Testis (tissue), 5 donors: ENCODE results near the gene ATG7. TPM values are rescaled to one million over a fixed set of nuclear protein-coding genes. Genes with fewer than 3 reads are reported as not detected.

Source experiments
- DNase-seq: peaks from one replicate; pipeline ENCODE4 v3.0.0-alpha.2; 2019
- H3K27ac ChIP-seq, 2 donors: fragments of 200-600 bp; sonication (generic); one replicate each; pipeline ENCODE4 v1.5.1; 2019
- H3K27me3 ChIP-seq: fragments of 200-600 bp; sonication (generic); one replicate; pipeline ENCODE4 v1.5.1; 2019
- H3K36me3 ChIP-seq: fragments of 200-600 bp; sonication (generic); one replicate; pipeline ENCODE4 v1.5.1; 2017; ENCODE audit warnings: low read depth; ENCODE audit errors: missing control alignments
- H3K4me1 ChIP-seq: fragments of 200-600 bp; sonication (generic); one replicate; pipeline ENCODE4 v1.5.1; 2019
- H3K4me3 ChIP-seq, 2 donors: fragments of 200-600 bp; sonication (generic); one replicate each; pipeline ENCODE4 v1.5.1; 2017 to 2019
- H3K9me3 ChIP-seq: fragments of 200-600 bp; sonication (generic); one replicate; pipeline ENCODE4 v1.5.1; 2017
- POLR2A ChIP-seq: fragments of 450-650 bp; IDR thresholded peaks from one replicate; pipeline ENCODE4 v1.6.1; 2017; ENCODE audit warnings: antibody characterized with exemption, mild to moderate bottlenecking, moderate library complexity
- WGBS, 2 donors: methylation state at CpG; one replicate each; pipeline ENCODE4 v1.1.5; 2018; 5-methylcytosine and 5-hydroxymethylcytosine counted together
- intact Hi-C: fragments of 100-400 bp; cut with DNase I; formaldehyde crosslinking; loops from one replicate; pipeline ENCODE4 v1.15.1; 2023; ENCODE audit warnings: low total_unique reads
- long read RNA-seq, 2 donors: transcript quantifications; one replicate each; lab custom pipeline, GENCODE V29; 2026
- polyA plus RNA-seq: library from polyadenylated mRNA; stranded (reverse); fragments of 350-450 nt; fragmentation: Illumina TruSeq; extraction: RNeasy Lipid Tissue Mini Kit (QIAGEN cat#74804); gene quantifications from one replicate; pipeline ENCODE4 v1.2.3, GENCODE V29; 2014; ENCODE audit warnings: low read depth, low replicate concordance; ENCODE audit not compliant: insufficient read depth
- total RNA-seq, 2 donors: library from RNA; depleted of rRNA; stranded (reverse); fragments of >200 nt; gene quantifications; one replicate each; pipeline ENCODE4 v1.2.3, GENCODE V29; 2016
- TF ChIP-seq, protein P1 (sequence below), 3 experiments: fragments of 450-650 bp in 2 of 3; fragments of 200-600 bp in 1 of 3; sonication (generic) in 1 of 3; IDR thresholded peaks; one replicate each; pipeline ENCODE4 v1.5.1; 2016 to 2019; ENCODE audit warnings: antibody characterized with exemption in 3 of 3, mild to moderate bottlenecking in 2 of 3, moderate library complexity in 1 of 3

Gene ATG7, protein sequence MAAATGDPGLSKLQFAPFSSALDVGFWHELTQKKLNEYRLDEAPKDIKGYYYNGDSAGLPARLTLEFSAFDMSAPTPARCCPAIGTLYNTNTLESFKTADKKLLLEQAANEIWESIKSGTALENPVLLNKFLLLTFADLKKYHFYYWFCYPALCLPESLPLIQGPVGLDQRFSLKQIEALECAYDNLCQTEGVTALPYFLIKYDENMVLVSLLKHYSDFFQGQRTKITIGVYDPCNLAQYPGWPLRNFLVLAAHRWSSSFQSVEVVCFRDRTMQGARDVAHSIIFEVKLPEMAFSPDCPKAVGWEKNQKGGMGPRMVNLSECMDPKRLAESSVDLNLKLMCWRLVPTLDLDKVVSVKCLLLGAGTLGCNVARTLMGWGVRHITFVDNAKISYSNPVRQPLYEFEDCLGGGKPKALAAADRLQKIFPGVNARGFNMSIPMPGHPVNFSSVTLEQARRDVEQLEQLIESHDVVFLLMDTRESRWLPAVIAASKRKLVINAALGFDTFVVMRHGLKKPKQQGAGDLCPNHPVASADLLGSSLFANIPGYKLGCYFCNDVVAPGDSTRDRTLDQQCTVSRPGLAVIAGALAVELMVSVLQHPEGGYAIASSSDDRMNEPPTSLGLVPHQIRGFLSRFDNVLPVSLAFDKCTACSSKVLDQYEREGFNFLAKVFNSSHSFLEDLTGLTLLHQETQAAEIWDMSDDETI
- 10 to 100 TPM; 86.0 to 95.4 TPM for total RNA-seq
- 52.9 TPM for polyA plus RNA-seq
- long read RNA-seq, donor 1, full-length matches to known transcripts, result 4 of 13 reads
- long read RNA-seq, donor 1, partial matches to known transcripts, result 9 of 13 reads
- long read RNA-seq, donor 1, other reads (novel, unspliced or antisense), result 0 of 13 reads
- long read RNA-seq, donor 2, result 0 reads

- intact Hi-C loops, result no loop called here
- Histone ChIP-seq H3K4me3 (peak within 1 kb of the TSS; percentile 81 to 98), H3K4me1 (peaks cover 7% of the 10 kb centered on the region), H3K27ac (peak within 1 kb of the TSS; percentile 48 to 84), H3K27me3 (no peaks in the 10 kb centered on the region), H3K9me3 (no peaks in the 10 kb centered on the region), H3K36me3 (no peaks in the 10 kb centered on the region)
- TF ChIP-seq POLR2A, result no peak
- TF ChIP-seq, protein P1, sequence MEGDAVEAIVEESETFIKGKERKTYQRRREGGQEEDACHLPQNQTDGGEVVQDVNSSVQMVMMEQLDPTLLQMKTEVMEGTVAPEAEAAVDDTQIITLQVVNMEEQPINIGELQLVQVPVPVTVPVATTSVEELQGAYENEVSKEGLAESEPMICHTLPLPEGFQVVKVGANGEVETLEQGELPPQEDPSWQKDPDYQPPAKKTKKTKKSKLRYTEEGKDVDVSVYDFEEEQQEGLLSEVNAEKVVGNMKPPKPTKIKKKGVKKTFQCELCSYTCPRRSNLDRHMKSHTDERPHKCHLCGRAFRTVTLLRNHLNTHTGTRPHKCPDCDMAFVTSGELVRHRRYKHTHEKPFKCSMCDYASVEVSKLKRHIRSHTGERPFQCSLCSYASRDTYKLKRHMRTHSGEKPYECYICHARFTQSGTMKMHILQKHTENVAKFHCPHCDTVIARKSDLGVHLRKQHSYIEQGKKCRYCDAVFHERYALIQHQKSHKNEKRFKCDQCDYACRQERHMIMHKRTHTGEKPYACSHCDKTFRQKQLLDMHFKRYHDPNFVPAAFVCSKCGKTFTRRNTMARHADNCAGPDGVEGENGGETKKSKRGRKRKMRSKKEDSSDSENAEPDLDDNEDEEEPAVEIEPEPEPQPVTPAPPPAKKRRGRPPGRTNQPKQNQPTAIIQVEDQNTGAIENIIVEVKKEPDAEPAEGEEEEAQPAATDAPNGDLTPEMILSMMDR (IDR thresholded peaks at IDR 0.05), result peak in 1 of 3 experiments; percentile 33
- WGBS, 2 donors, result 1 to 2% methylated on average over 32 to 51 of the region's 51 CpGs
- peak; percentile 98 for DNase-seq
Measured at GRCh38 chr3:11271986-11272904, at the start of gene ATG7. Gene ATG7, plus strand, starts transcription at chr3:11272397. Its CDS starts 26,299 bp downstream, at chr3:11298696.

- H3K27ac ChIP-seq, result no peak overlapping the region
- 65 to 72% methylated on average over 3 of the region's 3 CpGs for WGBS, 2 donors
- H3K36me3 ChIP-seq, result no peaks in the 10 kb centered on the region
- H3K9me3 ChIP-seq, result no peaks in the 10 kb centered on the region
- no peak for DNase-seq
- H3K27me3 ChIP-seq, result no peaks in the 10 kb centered on the region
- no peak overlapping the region for H3K4me3 ChIP-seq
- peaks cover 9% of the 10 kb centered on the region for H3K4me1 ChIP-seq
- no peak for TF ChIP-seq POLR2A
- TF ChIP-seq, protein P1 (IDR thresholded peaks at IDR 0.05), result no peak
- intact Hi-C loops, result no loop called here
Measured at GRCh38 chr3:11224010-11224409, 48.2 kb upstream of the ATG7 start.

- Histone ChIP-seq H3K4me3 (no peak overlapping the region), H3K27me3 (no peaks in the 10 kb centered on the region), H3K36me3 (no peaks in the 10 kb centered on the region), H3K4me1 (peaks cover 9% of the 10 kb centered on the region), H3K9me3 (no peaks in the 10 kb centered on the region), H3K27ac (no peak overlapping the region)
- TF ChIP-seq, protein P1 (IDR thresholded peaks at IDR 0.05), result no peak
- no peak for TF ChIP-seq POLR2A
- 80 to 93% methylated on average over 3 of the region's 3 CpGs for WGBS, 2 donors
- intact Hi-C loops, result no loop called here
- no peak for DNase-seq
Measured at GRCh38 chr3:11224870-11225229, 47.3 kb upstream of the ATG7 start.

- TF ChIP-seq, protein P1 (IDR thresholded peaks at IDR 0.05), result no peak
- no peak for TF ChIP-seq POLR2A
- DNase-seq, result no peak
- Histone ChIP-seq H3K9me3 (no peaks in the 10 kb centered on the region), H3K4me3 (no peak overlapping the region), H3K36me3 (no peaks in the 10 kb centered on the region), H3K27me3 (no peaks in the 10 kb centered on the region), H3K27ac (peak overlapping the region in 1 of 2 donors; percentile 21), H3K4me1 (peaks cover 9% of the 10 kb centered on the region)
- WGBS, 2 donors, result 81 to 85% methylated on average over 6 of the region's 6 CpGs
- intact Hi-C loops, result no loop called here
Measured at GRCh38 chr3:11226042-11226370, 46.2 kb upstream of the ATG7 start.
